HepG2 (cell line): ENCODE measurements around the gene WIPF2. TPM values are rescaled to one million over a fixed set of nuclear protein-coding genes. Genes with fewer than 3 reads are reported as not detected.

ENCODE experiments used
- ATM ChIP-seq: fragments of 450-650 bp; IDR thresholded peaks from 2 replicates; pipeline ENCODE4 v1.7.1; 2017; ENCODE audit warnings: mild to moderate bottlenecking, borderline replicate concordance
- HDAC1 ChIP-seq: sonication (generic); formaldehyde crosslinking; IDR thresholded peaks from 2 replicates; pipeline ENCODE4 v1.5.1; 2020; ENCODE audit warnings: mild to moderate bottlenecking, missing genetic modification reagents
- MAZ ChIP-seq, 2 experiments: sonication (generic) in 1 of 2; formaldehyde crosslinking in 1 of 2; IDR thresholded peaks; 2 replicates each; pipeline versions ENCODE4 v1.5.0 to v1.6.1; 2012 to 2020; ENCODE audit warnings: low read depth in 2 of 2, mild to moderate bottlenecking in 2 of 2, borderline replicate concordance in 1 of 2, improper control_type of control experiment in 1 of 2, low read length in 1 of 2, missing genetic modification reagents in 1 of 2, moderate library complexity in 1 of 2
- NR2F6 ChIP-seq, 2 experiments: IDR thresholded peaks; 2 replicates each; pipeline ENCODE4 v1.6.1; 2016; ENCODE audit warnings: antibody characterized with exemption in 1 of 2, mild to moderate bottlenecking in 1 of 2
- PAX8 ChIP-seq: sonication (generic); formaldehyde crosslinking; IDR thresholded peaks from 2 replicates; pipeline ENCODE4 v1.8.0; 2022; ENCODE audit warnings: mild to moderate bottlenecking, missing genetic modification reagents, borderline replicate concordance
- PHF5A ChIP-seq: IDR thresholded peaks from one replicate; pipeline ENCODE4 v1.6.1; 2018; ENCODE audit warnings: low read depth, missing genetic modification reagents; ENCODE audit not compliant: unreplicated experiment
- PRPF4 ChIP-seq: fragments of 200-400 bp; formaldehyde crosslinking; IDR thresholded peaks from 2 replicates; pipeline ENCODE4 v1.6.1; 2016; ENCODE audit warnings: low read length, low read depth; ENCODE audit not compliant: poor library complexity, severe bottlenecking
- SIN3A ChIP-seq: IDR thresholded peaks from 2 replicates; pipeline ENCODE4 v1.6.1; 2011; ENCODE audit warnings: low read depth, mild to moderate bottlenecking, control low read depth, low read length, borderline replicate concordance
- SIX1 ChIP-seq: sonication (generic); formaldehyde crosslinking; IDR thresholded peaks from 2 replicates; pipeline ENCODE4 v1.4.0; 2020; ENCODE audit warnings: missing genetic modification reagents, borderline replicate concordance
- SIX4 ChIP-seq: sonication (generic); formaldehyde crosslinking; IDR thresholded peaks from 2 replicates; pipeline ENCODE4 v1.4.0; 2020; ENCODE audit warnings: missing genetic modification reagents
- SRSF4 ChIP-seq: fragments of 200-400 bp; formaldehyde crosslinking; IDR thresholded peaks from one replicate; pipeline ENCODE4 v1.6.1; 2018; ENCODE audit warnings: mild to moderate bottlenecking, low read depth, low read length, moderate library complexity; ENCODE audit not compliant: poor library complexity, severe bottlenecking
- ZNF224 ChIP-seq: sonication (generic); formaldehyde crosslinking; IDR thresholded peaks from 2 replicates; pipeline ENCODE4 v1.5.0; 2020; ENCODE audit warnings: mild to moderate bottlenecking, missing genetic modification reagents
- ZNF431 ChIP-seq: sonication (generic); formaldehyde crosslinking; IDR thresholded peaks from 2 replicates; pipeline ENCODE4 v1.9.0; 2022; ENCODE audit warnings: missing genetic modification reagents, low read depth, mild to moderate bottlenecking, borderline replicate concordance
- ZNF572 ChIP-seq: sonication (generic); formaldehyde crosslinking; IDR thresholded peaks from 2 replicates; pipeline ENCODE4 v1.5.1; 2020; ENCODE audit warnings: mild to moderate bottlenecking, missing genetic modification reagents
- ZNF703 ChIP-seq: sonication (generic); formaldehyde crosslinking; IDR thresholded peaks from 2 replicates; pipeline ENCODE4 v1.5.1; 2020; ENCODE audit warnings: missing genetic modification reagents, mild to moderate bottlenecking, moderate library complexity, borderline replicate concordance
- ZNF709 ChIP-seq: sonication (generic); formaldehyde crosslinking; IDR thresholded peaks from 2 replicates; pipeline ENCODE4 v1.5.0; 2020; ENCODE audit warnings: mild to moderate bottlenecking, missing genetic modification reagents
- ZNF891 ChIP-seq: sonication (generic); formaldehyde crosslinking; IDR thresholded peaks from 2 replicates; pipeline ENCODE4 v1.5.0; 2020; ENCODE audit warnings: mild to moderate bottlenecking, missing genetic modification reagents
- polyA plus RNA-seq, 8 experiments: library from polyadenylated mRNA; depleted of rRNA in 3 of 8; stranded (reverse) in 7 of 8; unstranded in 1 of 8; fragments of >200 nt; fragmentation: Illumina TruSeq in 4 of 8; extraction: Trizol in 4 of 8; gene quantifications; 2 replicates each; pipeline versions ENCODE4 v1.2.1 to v1.2.3, GENCODE V29; 2011 to 2016; ENCODE audit warnings: low read depth in 4 of 8, missing spikeins in 1 of 8, mixed read lengths in 1 of 8; ENCODE audit not compliant: insufficient read depth in 1 of 8
- total RNA-seq, 5 experiments: library from RNA; depleted of rRNA; stranded (reverse); fragments of >200 nt; fragmentation: Illumina TruSeq; extraction: Trizol; gene quantifications; 2 replicates each; pipeline ENCODE4 v1.2.3, GENCODE V29; 2016; ENCODE audit warnings: low read depth in 1 of 5
- TF ChIP-seq, protein P1 (sequence below): sonication (generic); formaldehyde crosslinking; IDR thresholded peaks from 2 replicates; pipeline ENCODE4 v1.9.0; 2022; ENCODE audit warnings: low read depth, missing genetic modification reagents
- TF ChIP-seq, protein P2 (sequence below): sonication (generic); formaldehyde crosslinking; IDR thresholded peaks from 2 replicates; pipeline ENCODE4 v1.5.1; 2020; ENCODE audit warnings: mild to moderate bottlenecking, missing genetic modification reagents, borderline replicate concordance
- TF ChIP-seq, protein P3 (sequence below): sonication (generic); formaldehyde crosslinking; IDR thresholded peaks from 2 replicates; pipeline ENCODE4 v1.4.0; 2020; ENCODE audit warnings: missing genetic modification reagents; ENCODE audit errors: not compliant biosample characterization
- TF ChIP-seq, protein P4 (sequence below): sonication (generic); formaldehyde crosslinking; conservative IDR thresholded peaks from 2 replicates; pipeline ENCODE4 v1.4.0; 2020; ENCODE audit warnings: missing genetic modification reagents
- TF ChIP-seq, protein P5 (sequence below): sonication (generic); formaldehyde crosslinking; IDR thresholded peaks from 2 replicates; pipeline ENCODE4 v1.4.0; 2020; ENCODE audit warnings: missing genetic modification reagents

Gene WIPF2
- total and polyA plus RNA-seq, 2 of the 13 experiments (the other 11 are each of a cell fraction or from before 2014, with no cell fraction given): 7.2 to 10.8 TPM

DNA sequence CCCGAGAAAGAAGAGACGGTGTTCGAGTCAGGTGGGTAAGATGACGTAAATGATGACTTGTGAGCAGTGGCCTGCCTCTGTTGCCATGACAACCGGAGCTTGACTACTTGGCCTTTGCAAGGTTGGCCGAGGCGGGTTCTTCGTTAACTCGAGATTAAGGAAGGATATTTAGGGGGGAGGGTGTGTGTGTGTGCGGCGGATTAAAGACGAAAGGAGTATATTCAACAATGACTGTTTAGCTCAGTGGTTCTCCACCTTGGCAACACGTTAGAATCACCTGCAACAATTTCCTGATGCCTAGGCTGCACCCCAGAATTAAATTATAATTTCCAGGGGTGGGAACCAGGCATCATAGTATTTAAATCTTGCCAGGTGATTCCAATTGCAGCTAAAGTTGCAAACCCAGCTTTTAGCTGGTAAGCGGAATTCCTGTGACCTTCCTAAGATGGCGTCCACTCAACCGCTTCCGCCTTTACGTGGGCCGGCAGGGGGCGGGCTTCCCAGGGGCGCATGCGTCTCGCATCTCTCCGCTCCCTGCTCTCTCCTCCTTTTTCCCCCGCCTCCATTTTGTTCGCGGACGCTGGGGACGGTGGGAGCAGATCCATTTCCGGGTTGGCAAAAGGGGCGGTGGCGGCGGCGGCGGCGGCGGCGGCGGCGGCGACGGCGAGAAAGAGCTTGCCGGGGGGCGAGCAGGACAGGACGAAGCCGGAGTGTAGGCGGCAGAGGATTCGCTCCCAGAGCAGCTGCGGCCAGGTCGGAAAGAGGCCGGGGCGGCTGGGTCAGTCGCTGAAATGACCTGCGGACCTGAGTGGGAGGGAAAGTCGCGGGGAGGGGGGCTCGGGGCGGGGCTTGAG lies at the start of gene WIPF2 (continued):
- TF ChIP-seq, protein P1, sequence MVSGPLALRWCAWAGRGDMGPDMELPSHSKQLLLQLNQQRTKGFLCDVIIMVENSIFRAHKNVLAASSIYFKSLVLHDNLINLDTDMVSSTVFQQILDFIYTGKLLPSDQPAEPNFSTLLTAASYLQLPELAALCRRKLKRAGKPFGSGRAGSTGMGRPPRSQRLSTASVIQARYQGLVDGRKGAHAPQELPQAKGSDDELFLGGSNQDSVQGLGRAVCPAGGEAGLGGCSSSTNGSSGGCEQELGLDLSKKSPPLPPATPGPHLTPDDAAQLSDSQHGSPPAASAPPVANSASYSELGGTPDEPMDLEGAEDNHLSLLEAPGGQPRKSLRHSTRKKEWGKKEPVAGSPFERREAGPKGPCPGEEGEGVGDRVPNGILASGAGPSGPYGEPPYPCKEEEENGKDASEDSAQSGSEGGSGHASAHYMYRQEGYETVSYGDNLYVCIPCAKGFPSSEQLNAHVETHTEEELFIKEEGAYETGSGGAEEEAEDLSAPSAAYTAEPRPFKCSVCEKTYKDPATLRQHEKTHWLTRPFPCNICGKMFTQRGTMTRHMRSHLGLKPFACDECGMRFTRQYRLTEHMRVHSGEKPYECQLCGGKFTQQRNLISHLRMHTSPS (CRISPR knock-in tag): no peak
- TF ChIP-seq NR2F6 (IDR thresholded peaks at IDR 0.05) (no peak), NR2F6 (CRISPR knock-in tag; IDR thresholded peaks at IDR 0.05) (peak; percentile 67; the same call in 1 of the 2 replicates), SRSF4 (no peak), ZNF709 (0 out of 2 replicates have a peak, but pooled peaks have one; percentile 55), SIN3A (peak; percentile 69; the same call in 1 of the 2 replicates), PHF5A (no peak), PAX8 (peak; percentile 70; the same call in 1 of the 2 replicates), SIX4 (CRISPR knock-in tag) (0 out of 2 replicates have a peak, but pooled peaks have one; percentile 24), MAZ (IDR thresholded peaks at IDR 0.05; ENCODE audit: borderline replicate concordance, low read depth, low read length) (peak; percentile 85), MAZ (CRISPR knock-in tag; IDR thresholded peaks at IDR 0.05; ENCODE audit: low read depth) (peak; percentile 94), SIX1 (CRISPR knock-in tag) (no peak), ZNF891 (CRISPR knock-in tag) (peak; percentile 48; the same call in 1 of the 2 replicates), ATM (no peak), ZNF572 (CRISPR knock-in tag) (no peak), PRPF4 (no peak), ZNF224 (CRISPR knock-in tag) (no peak), HDAC1 (CRISPR knock-in tag) (peak; percentile 46; the same call in 1 of the 2 replicates), ZNF431 (CRISPR knock-in tag) (peak; percentile 20; the same call in 1 of the 2 replicates), ZNF703 (CRISPR knock-in tag) (no peak)
- TF ChIP-seq, protein P2, sequence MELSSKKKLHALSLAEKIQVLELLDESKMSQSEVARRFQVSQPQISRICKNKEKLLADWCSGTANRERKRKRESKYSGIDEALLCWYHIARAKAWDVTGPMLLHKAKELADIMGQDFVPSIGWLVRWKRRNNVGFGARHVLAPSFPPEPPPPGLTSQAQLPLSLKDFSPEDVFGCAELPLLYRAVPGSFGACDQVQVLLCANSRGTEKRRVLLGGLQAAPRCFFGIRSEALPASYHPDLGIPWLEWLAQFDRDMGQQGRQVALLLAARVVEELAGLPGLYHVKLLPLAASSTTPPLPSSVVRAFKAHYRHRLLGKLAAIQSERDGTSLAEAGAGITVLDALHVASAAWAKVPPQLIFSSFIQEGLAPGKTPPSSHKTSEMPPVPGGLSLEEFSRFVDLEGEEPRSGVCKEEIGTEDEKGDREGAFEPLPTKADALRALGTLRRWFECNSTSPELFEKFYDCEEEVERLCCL (CRISPR knock-in tag): no peak
- TF ChIP-seq, protein P3, sequence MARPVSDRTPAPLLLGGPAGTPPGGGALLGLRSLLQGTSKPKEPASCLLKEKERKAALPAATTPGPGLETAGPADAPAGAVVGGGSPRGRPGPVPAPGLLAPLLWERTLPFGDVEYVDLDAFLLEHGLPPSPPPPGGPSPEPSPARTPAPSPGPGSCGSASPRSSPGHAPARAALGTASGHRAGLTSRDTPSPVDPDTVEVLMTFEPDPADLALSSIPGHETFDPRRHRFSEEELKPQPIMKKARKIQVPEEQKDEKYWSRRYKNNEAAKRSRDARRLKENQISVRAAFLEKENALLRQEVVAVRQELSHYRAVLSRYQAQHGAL (CRISPR knock-in tag): no peak
- TF ChIP-seq, protein P4, sequence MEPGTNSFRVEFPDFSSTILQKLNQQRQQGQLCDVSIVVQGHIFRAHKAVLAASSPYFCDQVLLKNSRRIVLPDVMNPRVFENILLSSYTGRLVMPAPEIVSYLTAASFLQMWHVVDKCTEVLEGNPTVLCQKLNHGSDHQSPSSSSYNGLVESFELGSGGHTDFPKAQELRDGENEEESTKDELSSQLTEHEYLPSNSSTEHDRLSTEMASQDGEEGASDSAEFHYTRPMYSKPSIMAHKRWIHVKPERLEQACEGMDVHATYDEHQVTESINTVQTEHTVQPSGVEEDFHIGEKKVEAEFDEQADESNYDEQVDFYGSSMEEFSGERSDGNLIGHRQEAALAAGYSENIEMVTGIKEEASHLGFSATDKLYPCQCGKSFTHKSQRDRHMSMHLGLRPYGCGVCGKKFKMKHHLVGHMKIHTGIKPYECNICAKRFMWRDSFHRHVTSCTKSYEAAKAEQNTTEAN (CRISPR knock-in tag): no peak; the same call in 1 of the 2 replicates
- TF ChIP-seq, protein P5, sequence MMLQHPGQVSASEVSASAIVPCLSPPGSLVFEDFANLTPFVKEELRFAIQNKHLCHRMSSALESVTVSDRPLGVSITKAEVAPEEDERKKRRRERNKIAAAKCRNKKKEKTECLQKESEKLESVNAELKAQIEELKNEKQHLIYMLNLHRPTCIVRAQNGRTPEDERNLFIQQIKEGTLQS (CRISPR knock-in tag): peak; percentile 44; the same call in 1 of the 2 replicates
